Left kidney (tissue), 2 donors: Measurements from ENCODE around the gene SGMS2. TPM values are rescaled to one million over a fixed set of nuclear protein-coding genes. Genes with fewer than 3 reads are reported as not detected.

Experiments
- DNase-seq: peaks from one replicate; pipeline ENCODE4 v3.0.0-alpha.2; 2013
- polyA plus RNA-seq: library from polyadenylated mRNA; unstranded; fragments of 120-200 nt; gene quantifications from one replicate; pipeline ENCODE4 v1.2.1, GENCODE V29; 2013; ENCODE audit not compliant: insufficient read length

The SGMS2 gene
- polyA plus RNA-seq, 1 donor: 14.4 TPM

DNA sequence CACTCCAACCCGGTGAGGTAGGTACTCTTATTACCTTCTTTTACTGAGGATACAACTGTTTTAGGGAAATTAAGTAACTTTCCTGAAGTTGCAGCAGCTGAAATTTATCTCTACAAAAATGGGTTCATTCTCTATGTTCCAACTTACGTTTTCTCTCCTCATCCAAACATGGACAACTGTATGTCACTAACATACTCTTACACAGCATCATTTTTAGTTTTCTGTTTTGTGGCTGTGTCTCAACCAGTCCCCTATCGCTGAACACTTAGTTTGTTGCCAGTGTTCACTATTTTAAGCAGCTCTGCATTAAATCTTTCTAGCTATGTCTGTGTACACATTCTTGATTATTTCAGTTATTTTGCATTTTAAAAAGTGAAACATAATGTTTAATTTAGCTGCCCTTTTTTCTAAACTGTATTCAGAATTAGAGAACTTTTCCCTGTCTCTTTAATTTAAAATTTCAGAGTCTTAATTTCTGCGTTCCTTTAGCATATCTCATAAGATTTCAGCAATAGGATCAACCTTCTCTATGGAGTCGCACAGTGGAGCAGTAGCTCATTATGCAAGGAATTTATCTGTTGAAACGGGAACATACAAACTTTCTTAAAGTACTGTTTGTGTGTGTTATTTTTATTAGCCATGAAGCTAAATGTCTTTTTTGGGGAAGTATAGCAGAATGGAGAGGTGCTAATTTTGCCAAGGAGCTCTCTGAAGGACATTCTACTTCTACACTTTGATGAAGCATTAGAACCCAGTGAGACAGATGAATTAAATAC lies 3.8 kb downstream of the SGMS2 start:
- DNase-seq: no peak

DNA sequence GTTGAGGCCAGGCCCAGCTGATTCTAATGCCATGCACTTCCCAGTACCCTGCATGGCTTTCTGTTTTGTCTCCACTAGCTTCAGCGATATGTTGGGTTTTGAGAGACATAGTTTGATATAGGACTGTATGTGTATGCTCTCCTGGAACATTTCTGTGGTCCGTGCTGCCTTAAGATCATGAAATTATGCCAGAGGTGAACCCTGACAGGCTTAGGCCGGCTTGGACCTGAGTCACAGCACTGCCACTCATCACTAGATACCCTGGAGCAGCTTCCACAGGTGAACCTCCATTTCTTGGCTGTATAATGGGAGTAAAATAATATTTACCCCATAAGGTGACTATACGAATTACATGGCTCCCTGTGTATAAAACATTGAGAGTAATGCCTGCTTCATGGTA lies 6.4 kb downstream of the SGMS2 start:
- no peak for DNase-seq

DNA sequence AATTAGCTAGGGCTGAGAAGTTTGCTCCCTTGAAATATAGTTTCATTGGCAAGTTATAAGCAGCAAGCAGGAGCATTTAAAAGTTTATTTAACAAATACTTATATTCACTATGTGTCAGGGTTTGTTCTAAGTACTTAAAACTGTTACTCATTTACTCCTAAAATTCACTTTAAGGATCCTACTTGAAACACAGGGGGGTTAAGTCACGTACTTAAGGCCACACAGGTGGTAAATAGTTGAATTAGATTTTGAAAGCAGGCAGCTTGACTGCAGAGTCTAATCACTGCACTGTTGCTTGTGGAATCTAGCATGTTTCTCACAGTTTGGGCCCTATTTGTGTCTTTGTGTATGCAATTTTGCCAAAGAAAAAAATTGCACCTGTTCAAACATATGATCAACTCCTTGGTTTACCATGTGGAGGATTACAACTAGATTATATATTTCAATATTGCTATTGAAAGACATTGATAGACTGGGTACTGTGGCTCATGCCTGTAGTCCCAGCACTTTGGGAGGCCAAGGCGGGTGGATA lies 7.6 kb downstream of the SGMS2 start:
- DNase-seq: no peak

DNA sequence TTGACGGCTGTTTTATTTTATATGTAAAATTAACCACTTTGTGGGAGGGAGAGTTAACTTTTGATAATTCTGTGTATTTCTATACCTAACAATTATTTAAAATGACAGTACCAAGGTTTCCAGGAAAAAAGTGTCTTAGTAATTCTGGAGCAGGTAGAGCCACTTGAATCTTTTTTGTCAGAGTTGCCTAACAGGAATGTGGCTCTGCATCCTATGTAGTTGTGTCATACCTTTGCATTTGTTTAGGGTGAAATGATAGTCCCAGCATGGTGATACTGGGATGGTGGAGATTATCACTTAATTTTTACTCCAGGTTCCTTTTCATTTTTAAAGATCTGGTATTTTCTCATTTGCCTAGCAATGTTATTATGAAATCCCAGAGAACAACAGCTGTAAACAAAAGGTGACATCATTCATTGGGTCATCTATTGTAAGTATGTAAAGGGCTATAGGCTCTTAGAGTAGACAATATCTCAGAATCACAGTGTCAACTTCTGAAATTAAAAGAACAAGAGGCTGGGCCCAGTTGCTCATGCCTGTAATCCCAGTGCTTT lies 9.6 kb downstream of the SGMS2 start:
- no peak for DNase-seq

DNA sequence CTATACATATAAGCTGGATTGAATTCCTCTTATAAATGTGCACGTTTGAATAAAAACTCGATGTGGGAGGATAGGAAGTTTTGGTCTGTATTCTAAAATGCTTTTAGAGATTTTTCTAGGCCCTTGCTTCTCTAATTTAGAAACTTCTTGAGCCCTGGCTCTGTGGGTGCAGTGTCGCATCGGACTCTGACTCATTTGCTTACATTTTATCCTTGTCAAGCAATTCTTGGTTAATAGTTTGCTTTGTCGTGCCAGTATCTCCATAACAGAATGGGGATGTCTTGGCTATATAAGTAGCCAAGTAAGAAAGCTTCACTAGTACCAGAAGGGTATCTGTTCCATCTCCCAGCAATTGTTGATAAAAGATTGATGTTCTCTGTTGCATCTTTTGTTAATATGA lies 10.7 kb downstream of the SGMS2 start:
- no peak for DNase-seq

DNA sequence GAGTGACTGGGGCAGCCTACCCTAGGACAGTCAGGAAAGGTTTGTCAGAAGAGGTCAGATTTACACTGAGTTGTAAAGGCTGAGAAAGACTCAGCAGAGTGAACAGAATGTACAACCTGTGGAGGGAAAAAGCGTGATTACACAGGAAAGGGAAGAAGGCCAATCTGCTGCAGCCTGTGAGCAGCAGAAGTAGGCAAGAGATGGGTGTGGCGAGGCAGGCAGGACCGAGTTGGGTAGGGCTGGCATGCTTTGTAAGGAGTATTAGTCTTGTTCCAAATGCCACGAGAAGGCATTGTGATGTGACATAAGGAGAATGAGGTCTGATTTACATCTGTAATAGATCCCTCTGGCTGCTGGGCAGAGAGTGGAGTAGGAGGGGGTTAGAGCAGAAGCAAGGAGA lies 12.6 kb downstream of the SGMS2 start:
- DNase-seq: no peak

DNA sequence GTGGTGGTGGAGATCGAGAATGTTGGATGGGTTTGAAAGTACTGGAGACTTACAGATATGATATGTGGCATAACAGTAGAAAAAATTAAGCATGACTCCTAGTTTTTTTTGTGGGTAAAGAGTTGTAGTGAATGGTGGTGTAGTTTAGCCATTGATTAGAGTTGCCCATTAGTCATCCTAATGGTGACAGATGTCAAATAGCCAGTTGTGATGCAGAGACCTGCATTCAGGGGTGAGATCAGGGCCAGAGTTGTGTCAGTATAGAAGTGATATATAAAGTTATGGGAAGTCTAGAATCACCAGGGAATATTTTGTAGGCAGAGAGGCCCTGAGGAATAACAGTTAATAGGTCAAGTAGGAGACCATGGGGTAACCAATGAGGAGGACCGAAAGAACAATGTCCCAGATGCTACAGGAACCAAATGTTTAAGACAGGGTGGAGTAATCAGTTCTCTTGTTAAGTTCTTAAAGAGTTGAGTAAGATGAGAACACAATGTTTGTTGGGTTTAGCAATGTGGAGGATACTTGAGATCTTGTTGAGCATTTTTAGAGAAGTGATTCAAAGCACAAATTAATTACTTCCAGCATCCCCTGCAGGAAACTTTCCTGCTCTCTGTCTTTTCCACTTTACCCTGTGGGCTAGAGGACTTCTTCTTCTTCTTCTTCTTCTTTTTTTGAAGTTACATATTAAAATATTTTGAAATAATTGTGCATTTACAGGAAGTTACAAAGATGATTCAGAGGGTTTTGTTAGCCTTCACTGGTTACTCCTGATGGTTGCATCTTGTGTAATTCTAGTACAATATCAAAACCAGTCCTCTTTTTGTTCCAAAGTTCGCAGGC lies 13.3 kb downstream of the SGMS2 start:
- DNase-seq: no peak

DNA sequence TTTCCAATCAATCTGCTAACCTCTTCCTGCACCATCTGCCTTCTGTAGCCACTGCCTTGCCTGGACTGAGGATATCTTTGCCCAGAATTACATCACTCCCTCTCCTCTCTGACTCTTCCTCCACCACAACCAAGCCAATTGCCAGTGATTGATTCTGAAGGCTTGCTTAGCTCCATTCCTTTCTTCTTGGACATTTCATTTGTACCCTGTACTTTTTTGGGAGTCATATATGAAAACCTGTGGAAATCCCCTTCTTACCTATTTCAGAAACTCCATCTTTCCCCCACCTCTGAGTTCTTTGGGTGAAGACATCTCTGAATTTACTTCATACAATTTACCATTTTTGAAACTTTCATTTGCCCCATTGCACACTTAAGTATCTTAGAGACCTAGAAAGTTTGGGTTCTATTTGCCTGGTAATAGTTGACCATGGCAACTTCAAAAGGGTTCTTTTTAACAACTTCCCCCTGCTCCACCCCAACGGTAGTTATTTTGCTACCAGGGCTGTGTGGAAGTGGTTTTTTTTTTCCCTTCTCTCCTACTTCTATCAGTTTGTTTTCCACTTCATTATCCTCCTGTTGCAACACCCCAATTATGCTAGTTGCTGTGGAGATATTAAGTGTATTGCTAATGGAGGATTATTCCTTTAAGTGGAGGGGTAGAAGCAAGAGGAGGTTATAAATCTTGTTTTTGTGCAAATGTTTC lies 14.3 kb downstream of the SGMS2 start:
- DNase-seq: no peak

DNA sequence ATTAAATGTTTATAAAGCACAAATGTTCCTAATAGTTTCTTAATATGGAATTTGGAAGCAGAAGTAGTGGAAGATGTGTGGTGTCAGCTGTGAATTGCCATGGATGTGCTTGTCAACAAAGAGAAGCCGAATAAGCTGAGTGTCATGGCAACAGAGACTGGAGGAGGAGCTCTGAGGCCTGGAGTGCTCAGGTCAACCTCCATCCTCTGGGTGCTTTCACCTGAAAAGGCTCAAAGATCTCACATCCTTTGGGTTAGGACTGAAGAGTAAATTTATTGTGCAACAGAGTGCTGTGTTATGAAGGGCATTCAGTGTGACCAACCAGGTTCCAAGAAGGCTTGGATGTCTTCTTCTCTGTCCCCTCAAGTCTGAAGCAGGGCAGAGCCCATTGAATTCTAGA lies 18.7 kb downstream of the SGMS2 start:
- DNase-seq: no peak

DNA sequence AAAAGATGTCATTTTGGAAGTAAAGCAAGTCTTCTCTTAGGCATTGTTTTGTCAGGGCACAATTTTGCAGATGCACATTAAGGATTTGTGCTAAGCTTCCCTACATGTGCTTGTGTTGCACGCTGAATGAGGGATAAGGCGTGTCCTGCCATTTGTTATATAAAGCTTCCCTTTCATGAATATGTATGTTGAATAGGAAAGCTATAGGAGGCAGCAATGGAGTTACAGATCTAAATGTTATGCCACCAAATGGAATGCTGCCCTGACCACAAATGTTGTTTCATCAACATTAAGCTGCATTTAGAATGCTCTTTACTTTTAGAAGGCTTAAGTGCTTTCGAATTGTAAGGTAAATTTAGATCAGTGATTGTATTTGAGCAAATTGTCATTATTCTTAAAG lies 20.9 kb downstream of the SGMS2 start:
- no peak for DNase-seq

DNA sequence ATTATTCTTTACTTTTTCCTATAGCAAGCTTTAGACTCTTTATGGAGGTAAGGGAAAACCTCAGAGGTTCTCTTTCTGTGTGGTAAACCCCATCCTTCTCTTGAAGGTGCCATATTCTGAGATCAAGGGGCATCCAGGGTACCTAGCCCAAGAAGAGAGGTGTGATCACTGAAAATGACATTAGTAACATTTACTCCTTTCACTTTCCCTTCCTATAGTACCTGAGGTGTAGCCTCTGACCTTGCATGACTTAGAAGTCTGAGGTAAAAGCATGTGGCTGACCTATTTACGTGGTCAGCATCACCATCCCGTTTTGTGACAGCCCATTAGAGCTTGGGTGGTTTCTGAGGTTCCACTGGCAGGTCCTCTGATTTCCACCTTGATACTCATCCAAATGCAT lies 25.7 kb downstream of the SGMS2 start:
- no peak for DNase-seq

DNA sequence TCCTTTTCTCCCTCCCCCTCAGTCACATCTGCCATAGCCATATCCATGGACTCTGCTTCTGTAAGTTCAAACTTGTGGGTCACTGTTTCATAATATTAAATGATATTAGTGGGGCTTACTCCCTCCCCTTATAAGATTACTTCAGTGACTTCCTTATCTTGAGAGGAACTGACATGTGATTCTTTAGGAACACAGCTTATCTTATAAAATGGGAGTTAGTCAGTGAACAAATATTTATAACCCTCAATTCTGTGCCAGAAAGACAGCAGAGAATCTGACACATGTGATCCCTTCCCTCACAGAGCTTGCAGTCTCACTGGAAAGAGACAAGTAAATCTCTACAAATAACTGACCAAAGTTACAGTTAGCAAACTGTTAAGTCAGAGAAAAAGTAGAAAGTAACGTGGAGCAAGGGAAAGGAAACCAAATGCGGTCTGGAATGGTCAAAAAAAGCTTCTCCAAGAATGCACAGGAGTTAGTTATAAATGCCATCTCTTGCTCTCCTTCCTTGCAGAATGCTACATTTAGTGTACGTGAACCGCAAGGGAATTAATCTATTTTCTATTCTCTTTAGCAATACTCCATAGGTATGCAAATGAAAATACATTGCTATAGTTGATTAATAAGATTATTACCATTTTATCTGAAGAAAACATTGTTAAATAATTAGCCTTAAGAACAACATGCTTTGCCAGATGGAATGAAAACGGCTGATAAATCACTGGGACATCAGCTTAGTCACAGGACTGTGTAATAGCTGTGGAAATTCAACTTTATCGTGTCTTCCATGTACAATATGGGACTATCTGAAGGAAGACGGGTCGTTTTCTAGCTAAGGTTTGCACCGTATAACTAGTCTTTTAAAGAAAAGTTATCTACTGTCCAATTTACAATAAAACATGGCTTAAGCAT lies 29.0 kb downstream of the SGMS2 start:
- DNase-seq: no peak

DNA sequence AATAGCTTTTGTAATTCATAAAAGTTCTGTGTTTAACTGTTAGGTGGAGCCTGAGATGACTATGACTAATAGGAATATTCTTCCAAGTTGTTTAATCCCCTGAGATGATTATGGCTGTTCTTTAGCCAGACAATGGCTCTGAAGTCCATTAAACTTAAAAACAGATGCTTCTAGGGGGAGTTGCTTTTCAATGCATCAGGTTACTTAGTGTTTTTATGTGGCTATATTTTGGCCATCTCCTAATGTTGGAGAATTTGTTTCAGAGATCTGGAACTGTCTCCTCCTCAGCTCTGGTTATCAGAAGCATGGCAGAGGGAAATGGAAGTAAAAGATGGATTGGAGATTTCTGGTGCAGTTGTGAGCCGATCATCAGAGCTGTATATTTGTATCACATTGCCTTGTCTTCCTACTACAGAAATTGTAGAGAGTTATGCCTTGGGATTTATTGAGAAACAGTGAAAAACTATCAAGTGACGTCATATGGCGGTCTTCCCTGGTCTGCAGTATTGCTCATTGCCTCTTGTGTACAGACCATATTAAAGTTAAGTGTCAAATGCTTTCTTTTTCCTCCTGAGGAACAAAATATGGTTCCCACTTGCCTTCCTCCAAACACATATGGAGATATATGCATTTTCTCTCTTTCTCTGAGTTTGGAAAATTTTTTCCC lies 29.8 kb downstream of the SGMS2 start:
- no peak for DNase-seq

DNA sequence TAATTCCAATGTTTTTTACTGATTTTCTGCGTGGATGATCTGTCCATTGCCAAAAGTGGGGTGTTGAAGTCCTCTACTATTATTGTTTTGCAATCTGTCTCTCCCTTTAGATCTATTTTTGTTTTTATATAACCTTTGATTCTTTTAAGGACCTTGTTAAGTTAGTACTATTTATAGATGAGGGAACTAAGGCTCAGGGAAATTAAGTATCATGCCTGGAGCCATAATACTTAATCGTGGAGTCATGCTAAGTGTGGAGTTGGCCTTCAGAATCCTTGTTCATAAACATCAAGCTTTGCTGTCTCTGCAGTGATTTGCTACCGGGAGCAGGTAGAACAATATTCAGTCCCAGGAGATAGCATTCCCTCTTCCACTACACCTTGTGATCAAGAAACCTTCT lies 31.0 kb downstream of the SGMS2 start:
- DNase-seq: no peak

DNA sequence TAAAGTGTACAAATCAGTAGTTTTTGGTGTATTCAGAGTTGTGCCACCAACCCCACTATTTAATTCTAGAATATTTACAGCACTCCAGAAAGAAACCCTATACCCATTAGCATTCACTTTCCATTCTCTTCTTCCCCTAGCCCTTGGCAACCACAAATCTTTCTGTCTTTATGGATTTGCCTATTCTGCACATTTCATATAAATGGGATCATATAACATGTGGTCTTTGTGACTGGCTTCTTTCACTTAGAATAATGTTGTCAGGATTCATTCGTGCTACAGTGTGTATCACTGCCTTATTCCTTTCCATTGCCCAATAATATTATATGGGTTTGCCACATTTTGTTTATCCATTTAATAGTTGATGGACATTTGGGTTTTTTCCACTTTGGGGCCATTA lies 32.2 kb downstream of the SGMS2 start:
- no peak for DNase-seq

DNA sequence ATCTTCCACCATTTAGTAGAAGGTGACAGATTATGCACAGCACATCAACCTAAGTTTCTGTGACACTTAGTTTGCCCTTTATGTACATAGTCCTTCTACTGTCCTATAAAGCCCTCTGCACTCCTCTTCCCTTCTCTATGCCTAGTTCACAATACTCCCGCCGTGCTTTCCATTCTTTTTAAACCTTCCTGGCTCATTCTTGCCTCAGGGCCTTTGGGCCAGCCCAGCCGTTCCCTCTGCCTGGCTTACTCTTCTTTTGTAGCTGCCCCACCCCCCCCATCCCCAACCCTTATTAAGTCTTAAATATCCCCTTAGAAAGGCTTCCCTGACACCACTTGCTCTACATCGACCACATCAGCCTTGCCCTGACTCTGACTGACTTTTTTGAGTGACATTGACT lies 33.0 kb downstream of the SGMS2 start:
- DNase-seq: no peak

DNA sequence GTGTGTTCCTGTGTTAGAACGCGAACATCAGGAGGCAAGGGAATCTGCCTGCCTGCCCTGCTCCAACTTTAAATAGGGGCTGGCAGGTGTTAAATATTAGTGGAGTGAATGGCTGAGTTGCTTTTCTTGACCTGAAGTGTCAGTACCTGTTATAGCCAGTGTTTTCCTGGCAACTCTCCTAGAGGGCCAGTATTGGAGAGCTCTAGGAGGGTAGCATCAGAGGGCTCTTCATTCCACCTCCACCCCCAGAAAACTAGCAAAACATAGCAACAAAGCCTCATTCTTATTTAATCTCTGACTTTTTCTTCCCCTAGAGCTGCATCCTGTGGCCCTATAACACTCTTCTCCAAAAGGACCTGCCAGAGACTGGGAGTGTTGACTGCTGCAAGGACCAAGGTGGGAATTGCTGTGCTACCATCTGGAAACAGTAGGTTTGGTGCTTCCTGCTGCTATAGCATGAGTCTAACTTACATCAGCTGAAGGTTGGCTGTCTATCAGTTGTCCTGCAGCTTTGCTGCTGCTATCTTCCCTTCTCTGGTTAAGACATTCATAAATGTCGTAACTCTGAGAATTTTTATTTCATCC lies 33.5 kb downstream of the SGMS2 start:
- DNase-seq: no peak

DNA sequence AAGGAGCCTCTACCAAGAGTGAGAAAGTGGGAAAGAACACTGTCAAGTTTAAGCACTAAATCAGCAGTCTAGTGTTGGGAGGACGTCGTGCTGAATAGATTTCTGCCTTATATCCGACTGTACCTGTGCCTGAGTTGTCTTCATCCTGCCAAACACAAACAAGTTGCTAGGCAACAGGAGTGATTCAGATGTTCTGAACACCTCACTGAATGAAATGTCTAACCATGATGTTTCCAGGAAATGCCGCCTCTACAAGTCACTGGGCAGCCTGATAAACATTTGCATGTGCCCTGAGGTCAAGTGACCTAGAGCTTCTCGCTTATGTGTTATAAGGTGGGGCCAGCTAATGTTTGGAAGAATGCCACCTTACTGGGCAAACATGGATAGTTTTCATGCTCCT lies 37.9 kb downstream of the SGMS2 start:
- no peak for DNase-seq

DNA sequence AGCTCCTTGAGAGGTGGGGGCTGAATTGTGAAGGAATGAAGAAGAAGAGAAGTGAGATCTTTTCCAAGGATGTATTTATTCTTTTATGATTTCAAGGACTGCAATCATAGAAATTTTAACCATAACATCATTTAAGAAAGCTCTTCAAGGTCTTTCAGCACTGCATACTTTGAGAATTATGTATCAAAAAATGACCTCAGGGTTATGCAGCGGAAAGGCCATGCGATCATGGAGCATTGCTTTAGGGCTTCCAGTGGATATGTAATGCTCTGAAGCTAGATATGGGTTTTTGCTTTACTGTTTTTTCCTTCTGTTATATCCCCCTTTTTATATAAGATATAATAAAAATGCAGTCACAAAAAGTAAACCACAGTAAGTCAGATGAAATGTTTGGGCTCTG lies 38.7 kb downstream of the SGMS2 start:
- no peak for DNase-seq

DNA sequence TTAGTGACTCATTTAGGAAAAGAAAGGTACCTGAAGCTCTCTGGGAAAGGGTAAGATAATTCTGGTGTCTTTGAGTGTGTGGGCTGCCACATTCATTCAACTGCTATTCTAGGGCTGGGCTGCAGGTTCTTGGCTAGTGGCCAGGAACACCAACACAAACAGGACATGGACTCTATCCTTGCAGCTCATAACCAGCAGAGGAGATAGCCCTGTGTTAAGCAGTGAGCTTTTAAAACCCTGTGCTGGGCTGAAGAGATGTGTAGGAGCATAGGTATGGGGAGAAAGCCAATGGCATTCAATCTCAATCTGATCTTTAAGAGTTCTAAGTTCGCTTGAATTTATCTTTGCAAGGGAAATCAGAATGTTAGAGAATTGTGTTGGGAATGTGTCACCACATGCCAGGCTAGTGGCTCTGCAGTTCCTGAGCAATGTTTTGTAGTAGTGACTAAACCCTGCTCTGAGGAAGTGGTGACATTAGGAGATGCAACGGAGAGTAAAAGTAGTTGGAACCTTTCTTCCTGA lies 39.2 kb downstream of the SGMS2 start:
- DNase-seq: no peak
